Mammary epithelial cell (primary cell): ENCODE data around the gene ZNF460.

Experiments used
- EZH2 ChIP-seq: IDR thresholded peaks from 2 replicates; pipeline ENCODE4 v1.6.1; 2012; ENCODE audit warnings: low read length, inconsistent platforms, borderline replicate concordance
- TF ChIP-seq, protein P1 (sequence below), 2 donors: IDR thresholded peaks in 1 of 2; conservative IDR thresholded peaks in 1 of 2; 2 replicates each; pipeline ENCODE4 v1.5.1; 2011 to 2012; ENCODE audit warnings: inconsistent platforms in 2 of 2, low read length in 2 of 2, mild to moderate bottlenecking in 2 of 2, control low read depth in 1 of 2, low read depth in 1 of 2; ENCODE audit not compliant: insufficient read depth in 1 of 2; ENCODE audit errors: extremely low read depth in 1 of 2

DNA sequence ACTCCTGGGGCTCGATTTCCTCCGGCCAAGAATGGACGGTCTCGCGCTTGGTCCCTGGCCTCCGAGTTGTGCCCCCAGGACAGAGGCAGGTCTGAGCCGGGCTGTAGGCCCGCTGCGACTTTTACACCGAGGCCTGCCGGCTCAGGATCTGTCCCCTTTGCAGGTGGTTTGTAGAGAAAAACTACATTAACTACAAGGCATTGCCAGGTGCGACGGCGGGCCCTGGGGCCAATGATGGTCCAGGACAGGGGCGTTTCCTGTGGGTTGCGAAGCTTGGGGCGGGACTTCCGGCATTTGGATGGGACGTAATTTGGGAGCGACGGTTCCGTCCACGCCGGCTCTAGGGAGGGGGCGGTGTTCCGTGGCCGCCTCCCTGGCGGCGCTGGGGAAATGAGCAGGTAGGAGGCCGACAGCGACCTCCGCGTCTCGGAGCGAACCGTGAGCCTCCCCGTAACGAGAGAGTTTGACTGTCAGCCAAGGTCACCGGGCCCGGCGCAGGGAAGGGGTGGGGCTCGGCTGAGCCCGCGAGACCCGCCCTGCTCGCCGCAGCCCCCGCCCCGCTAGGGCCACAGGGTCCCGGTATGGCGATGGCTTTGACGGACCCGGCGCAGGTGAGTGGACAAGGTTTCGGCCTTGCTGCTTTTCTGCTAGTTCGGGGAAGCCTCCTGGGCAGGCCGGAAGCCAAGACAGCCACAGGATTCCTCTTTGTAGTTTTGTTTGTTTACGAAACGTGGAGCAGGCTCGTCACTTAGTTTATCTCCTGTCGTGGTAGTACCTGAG, 39.8 kb upstream of the ZNF460 start, which contains the start of gene ZNF805:
- TF ChIP-seq, protein P1, sequence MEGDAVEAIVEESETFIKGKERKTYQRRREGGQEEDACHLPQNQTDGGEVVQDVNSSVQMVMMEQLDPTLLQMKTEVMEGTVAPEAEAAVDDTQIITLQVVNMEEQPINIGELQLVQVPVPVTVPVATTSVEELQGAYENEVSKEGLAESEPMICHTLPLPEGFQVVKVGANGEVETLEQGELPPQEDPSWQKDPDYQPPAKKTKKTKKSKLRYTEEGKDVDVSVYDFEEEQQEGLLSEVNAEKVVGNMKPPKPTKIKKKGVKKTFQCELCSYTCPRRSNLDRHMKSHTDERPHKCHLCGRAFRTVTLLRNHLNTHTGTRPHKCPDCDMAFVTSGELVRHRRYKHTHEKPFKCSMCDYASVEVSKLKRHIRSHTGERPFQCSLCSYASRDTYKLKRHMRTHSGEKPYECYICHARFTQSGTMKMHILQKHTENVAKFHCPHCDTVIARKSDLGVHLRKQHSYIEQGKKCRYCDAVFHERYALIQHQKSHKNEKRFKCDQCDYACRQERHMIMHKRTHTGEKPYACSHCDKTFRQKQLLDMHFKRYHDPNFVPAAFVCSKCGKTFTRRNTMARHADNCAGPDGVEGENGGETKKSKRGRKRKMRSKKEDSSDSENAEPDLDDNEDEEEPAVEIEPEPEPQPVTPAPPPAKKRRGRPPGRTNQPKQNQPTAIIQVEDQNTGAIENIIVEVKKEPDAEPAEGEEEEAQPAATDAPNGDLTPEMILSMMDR (conservative IDR thresholded peaks at IDR 0.05 in 1 of 2, IDR thresholded peaks at IDR 0.05 in 1 of 2; ENCODE audit: extremely low read depth in 1 of 2, insufficient read depth in 1 of 2, low read depth in 1 of 2, low read length in 2 of 2) = peak in 1 of 2 donors; percentile 3
- no peak for TF ChIP-seq EZH2
